CD4-positive, alpha-beta T cell treated with Interleukin-10 for 1 hour (primary cell): ENCODE measurements around the gene MOGAT2.
"Not testable (repeated sequence)": the region's sequence is repeated elsewhere in the genome, so short reads cannot be mapped to it uniquely, and the experiment has no call there.

Experiments
- DNase-seq: peaks from one replicate; pipeline ENCODE4 v3.0.0-alpha.2; 2020

MOGAT2 gene

GRCh38 chr11:75719340-75720239 lies 2.0 kb downstream of the MOGAT2 start:
- no peak for DNase-seq

GRCh38 chr11:75720639-75721038 lies 3.0 kb downstream of the MOGAT2 start:
- no peak for DNase-seq

- no peak for DNase-seq
Observed at GRCh38 chr11:75721852-75722668, 4.4 kb downstream of the MOGAT2 start.

- DNase-seq: no peak
Observed at GRCh38 chr11:75722669-75723042, 5.0 kb downstream of the MOGAT2 start.

GRCh38 chr11:75725547-75726320 lies 8.1 kb downstream of the MOGAT2 start:
- no peak for DNase-seq

GRCh38 chr11:75728992-75729391 lies 11.4 kb downstream of the MOGAT2 start:
- no peak for DNase-seq

- DNase-seq: no peak
Observed at GRCh38 chr11:75731095-75731494, 13.5 kb downstream of the MOGAT2 start.

- DNase-seq: no peak
Observed at GRCh38 chr11:75733071-75733430, 15.4 kb downstream of the MOGAT2 start.

- DNase-seq: no peak
Observed at GRCh38 chr11:75733431-75734107, 15.9 kb downstream of the MOGAT2 start.

- no peak for DNase-seq
Observed at GRCh38 chr11:75734491-75735180, 17.0 kb downstream of the MOGAT2 start.

GRCh38 chr11:75735181-75735845 lies 17.7 kb downstream of the MOGAT2 start:
- DNase-seq: no peak

- no peak for DNase-seq
Observed at GRCh38 chr11:75737314-75737713, 19.7 kb downstream of the MOGAT2 start.

- no peak for DNase-seq
Observed at GRCh38 chr11:75740681-75741080, 23.0 kb downstream of the MOGAT2 start.

- not testable (repeated sequence) for DNase-seq
Observed at GRCh38 chr11:75743159-75743558, 25.5 kb downstream of the MOGAT2 start.

- DNase-seq: no peak
Observed at GRCh38 chr11:75743711-75744563, 26.3 kb downstream of the MOGAT2 start.

GRCh38 chr11:75745807-75746206 lies 28.2 kb downstream of the MOGAT2 start:
- no peak for DNase-seq

GRCh38 chr11:75748729-75749273 lies 31.2 kb downstream of the MOGAT2 start:
- not testable (repeated sequence) for DNase-seq

- DNase-seq: not testable (repeated sequence)
Observed at GRCh38 chr11:75754933-75755332, 37.3 kb downstream of the MOGAT2 start.

GRCh38 chr11:75757651-75758050 lies 40.0 kb downstream of the MOGAT2 start:
- no peak for DNase-seq

- no peak for DNase-seq
Observed at GRCh38 chr11:75759832-75760231, 42.2 kb downstream of the MOGAT2 start.
